Choroid plexus epithelial cell (primary cell): ENCODE results near the gene PRKX.
A peak's percentile ranks its signal among the peaks of the same experiment; 100 is the strongest.

Source experiments
- DNase-seq: peaks from one replicate; pipeline ENCODE4 v3.0.0-alpha.2; 2010; ENCODE audit warnings: low read depth
- H3K4me3 ChIP-seq: 2 replicates; pipeline ENCODE4 v1.5.1; 2011; ENCODE audit warnings: low read depth, mild to moderate bottlenecking, control low read depth, low read length, moderate library complexity
- TF ChIP-seq, protein P1 (sequence below): conservative IDR thresholded peaks from 2 replicates; pipeline ENCODE4 v1.5.1; 2011; ENCODE audit warnings: low read depth, mild to moderate bottlenecking, control low read depth, inconsistent platforms, low read length, moderate library complexity

PRKX gene

DNA sequence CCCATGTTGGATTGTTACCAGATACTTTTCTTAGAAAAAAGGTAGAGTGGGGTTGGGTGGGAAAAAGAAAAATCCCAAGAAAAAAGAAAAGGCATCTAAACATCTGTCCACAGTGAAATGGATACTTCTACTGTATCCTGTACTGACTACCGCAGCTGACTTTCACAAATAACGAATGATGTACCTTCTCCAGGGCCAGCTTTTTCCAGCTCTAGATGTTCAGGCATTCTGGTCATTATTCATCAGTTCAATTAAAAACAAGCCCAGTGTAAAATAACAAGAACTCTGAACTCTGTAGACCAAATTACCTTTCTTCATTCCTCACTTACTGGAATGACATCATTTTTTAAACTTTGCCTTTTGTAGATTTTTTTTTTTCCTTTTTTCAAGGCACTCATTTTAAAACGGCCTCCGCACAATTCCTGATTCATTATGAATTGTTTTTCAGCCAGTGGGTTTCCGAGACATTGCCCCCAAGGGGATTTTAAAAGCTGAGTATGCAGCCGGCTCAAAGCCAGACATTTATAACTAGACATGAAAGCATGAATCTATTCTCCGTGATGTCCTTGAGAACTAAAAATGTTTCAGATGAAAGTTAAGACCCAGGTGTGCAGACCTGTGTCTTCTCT is 113.5 kb downstream of the PRKX start:
- no peak overlapping the region for H3K4me3 ChIP-seq
- TF ChIP-seq, protein P1, sequence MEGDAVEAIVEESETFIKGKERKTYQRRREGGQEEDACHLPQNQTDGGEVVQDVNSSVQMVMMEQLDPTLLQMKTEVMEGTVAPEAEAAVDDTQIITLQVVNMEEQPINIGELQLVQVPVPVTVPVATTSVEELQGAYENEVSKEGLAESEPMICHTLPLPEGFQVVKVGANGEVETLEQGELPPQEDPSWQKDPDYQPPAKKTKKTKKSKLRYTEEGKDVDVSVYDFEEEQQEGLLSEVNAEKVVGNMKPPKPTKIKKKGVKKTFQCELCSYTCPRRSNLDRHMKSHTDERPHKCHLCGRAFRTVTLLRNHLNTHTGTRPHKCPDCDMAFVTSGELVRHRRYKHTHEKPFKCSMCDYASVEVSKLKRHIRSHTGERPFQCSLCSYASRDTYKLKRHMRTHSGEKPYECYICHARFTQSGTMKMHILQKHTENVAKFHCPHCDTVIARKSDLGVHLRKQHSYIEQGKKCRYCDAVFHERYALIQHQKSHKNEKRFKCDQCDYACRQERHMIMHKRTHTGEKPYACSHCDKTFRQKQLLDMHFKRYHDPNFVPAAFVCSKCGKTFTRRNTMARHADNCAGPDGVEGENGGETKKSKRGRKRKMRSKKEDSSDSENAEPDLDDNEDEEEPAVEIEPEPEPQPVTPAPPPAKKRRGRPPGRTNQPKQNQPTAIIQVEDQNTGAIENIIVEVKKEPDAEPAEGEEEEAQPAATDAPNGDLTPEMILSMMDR = no peak
- DNase-seq = peak; percentile 9

DNA sequence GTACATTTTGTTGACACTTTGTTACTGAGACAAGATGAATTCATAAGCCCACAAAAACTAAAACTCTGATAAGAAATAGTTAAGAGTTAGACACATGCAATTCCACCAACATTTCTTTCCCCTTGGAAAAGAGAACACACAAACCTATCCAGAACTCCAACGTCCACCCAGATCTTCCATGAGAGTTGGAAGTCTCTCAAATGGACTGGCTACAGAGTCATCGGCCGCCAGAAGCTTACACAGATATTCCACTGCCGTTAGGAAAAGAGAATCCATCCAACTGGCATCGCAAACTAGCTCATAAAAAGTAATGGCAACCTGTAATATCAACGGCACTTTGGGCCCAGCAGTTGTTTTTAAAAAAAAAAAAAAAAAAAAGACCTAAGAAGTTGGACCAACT is 114.7 kb downstream of the PRKX start:
- DNase-seq = no peak
- TF ChIP-seq, protein P1 = no peak
- no peak overlapping the region for H3K4me3 ChIP-seq

DNA sequence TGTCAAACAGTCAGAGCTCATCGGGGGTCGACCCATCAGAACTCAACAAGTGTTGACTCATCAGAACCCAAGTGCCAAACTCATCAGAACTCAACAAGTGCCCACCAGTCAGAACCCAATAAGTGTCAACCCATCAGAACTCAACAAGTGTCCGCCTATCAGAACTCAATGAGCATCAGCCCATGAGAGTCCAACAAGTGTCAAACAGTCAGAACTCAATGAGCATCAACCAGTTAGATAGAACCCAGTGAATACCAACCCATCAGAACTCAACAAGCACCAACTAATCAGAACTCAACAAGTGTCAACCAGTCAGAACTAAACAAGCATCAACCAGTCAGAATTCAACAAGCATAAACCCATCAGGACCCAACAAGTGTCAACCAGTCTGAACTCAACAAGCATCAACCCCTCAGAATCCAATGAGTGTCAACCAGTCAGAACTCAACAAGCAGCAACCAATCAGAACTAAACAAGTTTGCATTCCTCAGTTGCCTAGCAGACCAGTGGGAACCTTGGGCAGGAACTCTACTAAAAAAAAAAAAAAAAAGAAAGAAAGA is 115.3 kb downstream of the PRKX start:
- H3K4me3 ChIP-seq = no peak overlapping the region
- no peak for DNase-seq
- TF ChIP-seq, protein P1 = no peak

DNA sequence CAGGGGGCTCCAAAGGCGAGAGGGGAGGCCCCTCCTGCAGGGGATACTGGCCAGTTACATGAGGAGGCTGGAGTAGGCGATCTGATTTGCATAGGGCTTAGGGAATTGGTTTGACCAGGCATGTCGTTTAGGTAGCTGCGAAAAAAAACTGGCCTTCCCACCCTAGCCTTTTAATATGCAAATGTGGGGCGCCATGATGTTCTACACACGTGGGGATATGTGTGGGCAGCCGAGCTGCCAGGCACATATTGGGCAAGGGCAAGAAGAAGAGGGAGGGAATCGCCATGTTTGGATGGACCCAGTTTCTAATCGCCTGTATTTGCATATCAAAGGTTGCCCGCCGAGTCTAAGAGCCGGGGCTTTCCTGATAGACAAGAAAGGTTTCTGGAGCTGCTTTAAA is 121.3 kb downstream of the PRKX start:
- DNase-seq = no peak
- TF ChIP-seq, protein P1 = no peak
- H3K4me3 ChIP-seq = no peak overlapping the region

DNA sequence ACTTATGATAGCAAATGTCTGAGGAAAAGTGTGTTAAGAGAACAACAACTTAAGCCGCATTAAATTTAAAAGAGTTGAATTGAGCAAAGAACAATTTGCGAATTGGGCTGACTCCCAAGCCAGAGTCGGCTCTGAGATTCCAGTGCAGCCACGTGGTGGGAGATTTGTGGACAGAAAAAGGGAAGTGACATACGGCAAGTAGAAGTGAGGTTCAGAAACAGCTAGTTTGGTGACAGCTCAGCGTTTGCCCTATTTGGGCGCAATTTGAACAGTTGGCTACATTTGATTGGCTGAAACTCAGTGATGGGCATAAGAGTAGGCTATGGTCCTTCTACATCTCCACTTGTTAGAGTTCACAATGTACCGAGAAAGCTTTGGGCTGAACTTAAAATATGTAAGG is 124.0 kb downstream of the PRKX start:
- no peak for DNase-seq
- TF ChIP-seq, protein P1 = no peak
- no peak overlapping the region for H3K4me3 ChIP-seq

DNA sequence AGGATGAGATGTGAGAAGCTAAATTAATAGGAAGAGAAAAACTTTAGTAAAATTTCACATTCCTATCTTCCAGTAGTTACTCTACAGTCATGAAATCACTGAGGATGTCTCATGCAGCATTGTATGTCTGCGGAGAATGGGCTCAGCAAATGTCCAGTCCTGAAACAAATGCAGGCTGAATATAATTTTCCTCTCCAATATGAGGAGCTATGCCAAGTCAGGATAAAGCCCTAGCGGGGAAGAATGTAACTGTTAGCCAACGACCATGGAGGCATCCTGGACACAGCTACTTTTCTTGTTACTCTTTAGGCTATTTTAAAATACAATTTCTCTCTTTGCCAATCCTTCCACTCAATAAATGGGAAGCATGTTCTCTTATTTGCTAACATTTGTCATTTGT is 127.7 kb downstream of the PRKX start:
- DNase-seq = peak; percentile 14
- no peak overlapping the region for H3K4me3 ChIP-seq
- TF ChIP-seq, protein P1 = peak; percentile 42

DNA sequence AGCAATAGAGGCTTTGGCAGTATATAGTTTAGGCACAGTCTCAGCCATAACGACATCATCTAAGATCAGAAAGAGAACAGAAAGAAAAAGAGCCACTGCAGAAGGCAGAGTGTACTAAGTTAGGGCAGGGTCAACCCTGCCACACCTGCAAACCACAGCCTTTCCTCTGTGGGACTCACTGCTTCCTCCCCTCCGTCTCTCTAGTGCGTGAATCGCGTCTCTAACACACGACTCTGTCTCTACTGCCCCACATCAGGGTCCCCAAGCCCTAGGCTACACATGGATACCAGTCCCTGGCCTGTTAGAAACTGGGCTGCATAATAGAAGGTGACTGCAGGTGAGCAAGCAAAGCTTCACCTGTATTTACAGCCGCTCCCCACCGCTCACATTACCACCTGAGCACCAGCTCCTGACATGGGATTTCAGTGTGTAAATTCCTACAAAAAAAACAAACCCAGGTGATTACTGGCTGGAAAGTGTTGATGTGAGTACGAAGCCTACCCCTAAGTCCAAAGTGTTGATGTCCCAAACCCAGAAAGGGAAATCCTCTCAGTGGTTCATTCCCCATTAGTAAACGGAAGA is 128.9 kb downstream of the PRKX start:
- DNase-seq = no peak
- H3K4me3 ChIP-seq = no peak overlapping the region
- TF ChIP-seq, protein P1 = no peak
